Head of caudate nucleus (tissue), 42 donors: Measurements from ENCODE around the gene OR11H6.
"Not testable (repeated sequence)": the region's sequence is repeated elsewhere in the genome, so short reads cannot be mapped to it uniquely, and the experiment has no call there.

Experiments used
- DNase-seq, 42 donors: peaks; one replicate each; pipeline versions ENCODE4 v3.0.0 to v3.0.0-alpha.2; 2020 to 2021; ENCODE audit warnings: mixed read lengths in 7 of 42
- intact Hi-C: fragments of 100-400 bp; cut with DNase I; formaldehyde crosslinking; loops from one replicate; pipeline ENCODE4 v1.15.0; 2022

The OR11H6 gene

GRCh38 chr14:20235415-20235814, 11.9 kb downstream of the OR11H6 start:
- intact Hi-C loops: not testable (repeated sequence)

GRCh38 chr14:20247646-20248246, 24.2 kb downstream of the OR11H6 start:
- no peak for DNase-seq

More at GRCh38 chr14:20235415-20235814, 11.9 kb downstream of the OR11H6 start:
- DNase-seq: not testable (repeated sequence)

GRCh38 chr14:20262642-20263128, 39.2 kb downstream of the OR11H6 start:
- intact Hi-C loops: no loop called here
- DNase-seq: no peak

More at GRCh38 chr14:20247646-20248246, 24.2 kb downstream of the OR11H6 start:
- intact Hi-C loops: no loop called here

GRCh38 chr14:20264361-20264760, 40.9 kb downstream of the OR11H6 start:
- DNase-seq, intact Hi-C loops: not testable (repeated sequence)

GRCh38 chr14:20274062-20274461, 50.6 kb downstream of the OR11H6 start:
- intact Hi-C loops: no loop called here
- DNase-seq: no peak
